GM18868 (cell line): Measurements from ENCODE around the gene TENM4.
"Not testable (repeated sequence)": the region's sequence is repeated elsewhere in the genome, so short reads cannot be mapped to it uniquely, and the experiment has no call there.

ENCODE experiments used
- ATAC-seq: cut with Tn5 transposase; IDR thresholded peaks from one replicate; pipeline ENCODE4 v1.9.1; 2021; ENCODE audit warnings: mild to moderate bottlenecking, moderate library complexity; ENCODE audit not compliant: unreplicated experiment

Gene TENM4

GRCh38 chr11:78642979-78643675 is 797.7 kb downstream of the TENM4 start:
- ATAC-seq = no peak

DNA sequence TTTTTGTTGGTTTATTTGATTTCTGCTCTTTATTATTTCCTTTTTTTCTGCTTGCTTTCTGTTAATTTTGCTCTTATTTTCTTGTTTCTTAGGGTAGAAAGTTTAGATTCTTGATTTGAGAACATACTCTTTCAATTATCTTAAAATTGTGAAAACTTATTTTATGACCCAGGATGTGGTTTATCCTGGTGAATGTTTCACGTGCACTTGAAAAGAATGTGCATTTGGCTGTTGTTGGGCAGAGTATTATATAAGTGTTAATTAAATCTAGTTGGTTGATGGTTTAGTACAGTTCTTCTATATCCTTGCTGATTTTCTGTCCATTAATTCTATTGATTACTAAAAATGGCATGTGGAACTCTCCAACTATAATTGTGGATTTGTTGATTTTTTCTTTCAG is 799.3 kb downstream of the TENM4 start:
- no peak for ATAC-seq

- ATAC-seq = no peak
These were observed 802.0 kb downstream of the TENM4 start for GRCh38 chr11:78638704-78639380.

GRCh38 chr11:78637527-78637926 is 803.3 kb downstream of the TENM4 start:
- ATAC-seq = not testable (repeated sequence)

- ATAC-seq = no peak
These were observed 804.9 kb downstream of the TENM4 start for GRCh38 chr11:78635814-78636506.

- ATAC-seq = no peak
These were observed 807.1 kb downstream of the TENM4 start for GRCh38 chr11:78633516-78634310.

- no peak for ATAC-seq
These were observed 810.1 kb downstream of the TENM4 start for GRCh38 chr11:78630561-78631303.

- no peak for ATAC-seq
These were observed 810.7 kb downstream of the TENM4 start for GRCh38 chr11:78630155-78630554.

DNA sequence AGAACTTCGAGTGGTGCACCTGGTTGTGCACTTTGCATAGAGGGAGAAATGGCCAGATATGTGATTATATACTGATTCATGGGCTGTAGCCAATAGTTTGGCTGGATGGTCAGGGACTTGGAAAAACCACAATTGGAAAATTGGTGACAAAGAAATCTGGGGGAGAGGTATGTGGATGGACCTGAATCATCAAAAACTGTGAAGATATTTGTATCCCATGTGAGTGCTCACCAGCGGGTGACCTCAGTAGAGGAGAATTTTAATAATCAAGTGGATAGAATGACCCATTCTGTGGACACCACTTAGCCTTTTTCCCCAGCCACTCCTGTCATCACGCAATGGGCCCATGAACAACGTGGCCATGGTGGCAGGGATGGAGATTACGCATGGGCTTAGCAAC is 818.2 kb downstream of the TENM4 start:
- no peak for ATAC-seq

DNA sequence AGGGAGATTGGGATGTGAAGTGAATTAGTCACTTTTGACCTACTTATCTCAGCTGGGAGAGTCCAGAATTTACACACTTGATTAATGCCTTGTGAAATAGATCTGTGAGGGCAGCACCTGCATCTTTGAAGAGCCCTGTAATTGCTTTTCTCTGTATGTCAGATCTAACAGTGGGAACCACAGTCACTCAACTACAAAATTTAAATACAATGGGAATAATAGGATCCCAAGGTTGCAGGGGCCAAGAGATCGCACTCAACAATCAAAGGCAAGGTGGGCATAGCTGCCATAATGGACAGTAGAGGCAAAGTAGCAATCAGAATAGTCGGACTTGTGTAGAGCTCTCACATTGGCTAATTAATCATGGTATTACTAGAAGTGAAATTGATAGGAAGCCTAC is 820.7 kb downstream of the TENM4 start:
- no peak for ATAC-seq

DNA sequence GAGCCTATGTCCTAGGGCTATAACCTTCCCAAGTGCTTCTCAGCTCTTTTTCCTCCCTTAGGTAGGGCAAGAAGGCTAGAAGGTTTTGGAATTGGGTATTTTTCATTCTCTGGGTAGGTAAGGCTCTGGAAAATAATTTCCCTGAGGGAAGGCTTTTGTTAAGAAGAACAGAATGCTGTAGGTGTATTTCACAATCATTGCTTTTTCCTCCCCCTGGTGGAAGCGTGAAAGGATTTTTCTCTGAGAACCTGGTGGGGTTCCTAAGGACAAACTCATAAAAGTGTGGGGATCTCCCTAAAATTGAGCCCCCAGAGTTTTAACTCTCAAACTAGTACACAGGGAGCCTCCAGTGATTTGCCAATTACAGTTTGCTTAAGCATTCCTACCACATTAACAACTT is 825.1 kb downstream of the TENM4 start:
- ATAC-seq = no peak

DNA sequence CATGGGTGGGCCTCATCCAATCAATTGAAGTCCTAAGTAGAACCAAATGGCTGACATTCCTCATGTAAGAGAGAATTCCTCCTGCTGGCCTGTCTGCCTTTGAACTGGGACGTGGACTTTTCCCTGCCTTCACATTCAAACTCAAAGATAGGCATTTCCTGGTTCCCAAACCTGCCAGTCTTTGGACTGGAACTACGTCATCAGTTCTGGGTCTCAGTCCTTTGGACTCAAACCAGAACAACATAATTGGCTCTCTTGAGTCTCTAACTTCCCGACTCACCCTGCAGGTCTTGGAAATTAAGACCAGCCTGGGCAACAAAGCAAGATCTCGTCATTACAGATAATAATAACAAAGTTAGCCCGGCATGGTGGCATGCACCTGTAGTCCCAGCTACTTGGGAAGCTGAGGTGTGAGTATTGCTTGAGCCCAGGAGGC is 827.4 kb downstream of the TENM4 start:
- no peak for ATAC-seq

- ATAC-seq = no peak
These were observed 828.0 kb downstream of the TENM4 start for GRCh38 chr11:78612721-78613377.

- not testable (repeated sequence) for ATAC-seq
These were observed 831.5 kb downstream of the TENM4 start for GRCh38 chr11:78609321-78609720.

DNA sequence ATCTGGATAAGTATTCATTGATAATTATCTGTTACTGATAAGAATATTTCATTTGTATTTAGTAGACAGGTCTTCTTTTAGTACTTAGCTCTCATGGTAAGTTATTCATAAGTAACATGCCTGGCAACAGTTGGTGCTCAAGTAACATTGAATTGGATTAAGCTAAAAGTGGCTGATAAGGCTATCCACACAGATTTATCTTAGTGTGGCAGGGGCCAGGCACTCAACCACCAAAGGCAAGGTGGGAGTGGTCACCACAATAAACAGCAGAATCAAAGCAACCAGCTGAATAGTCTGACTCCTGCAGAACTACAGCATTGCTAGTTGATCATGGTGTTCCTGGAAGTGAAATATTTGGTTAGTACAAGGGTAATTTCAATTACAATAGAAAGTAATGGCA is 833.1 kb downstream of the TENM4 start:
- ATAC-seq = no peak

DNA sequence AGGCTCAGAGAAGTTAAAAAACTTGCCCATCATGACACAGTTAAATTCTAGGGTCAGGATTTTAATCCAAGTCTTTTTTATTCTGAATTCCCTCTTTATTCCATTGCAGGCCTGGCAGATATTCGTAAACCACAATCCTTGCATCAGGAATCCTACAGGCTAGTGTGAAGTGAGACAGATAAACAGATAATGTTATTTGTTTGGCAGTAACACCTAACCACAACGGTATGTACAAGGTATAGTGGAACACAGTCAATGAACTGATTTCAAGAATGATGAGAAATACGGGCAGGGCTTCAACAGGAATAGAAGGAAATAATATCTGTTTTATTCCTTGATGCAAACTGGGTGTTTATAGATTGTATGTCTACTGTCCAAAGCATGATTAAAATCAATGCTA is 834.2 kb downstream of the TENM4 start:
- ATAC-seq = no peak

- no peak for ATAC-seq
These were observed 835.5 kb downstream of the TENM4 start for GRCh38 chr11:78605296-78605695.

DNA sequence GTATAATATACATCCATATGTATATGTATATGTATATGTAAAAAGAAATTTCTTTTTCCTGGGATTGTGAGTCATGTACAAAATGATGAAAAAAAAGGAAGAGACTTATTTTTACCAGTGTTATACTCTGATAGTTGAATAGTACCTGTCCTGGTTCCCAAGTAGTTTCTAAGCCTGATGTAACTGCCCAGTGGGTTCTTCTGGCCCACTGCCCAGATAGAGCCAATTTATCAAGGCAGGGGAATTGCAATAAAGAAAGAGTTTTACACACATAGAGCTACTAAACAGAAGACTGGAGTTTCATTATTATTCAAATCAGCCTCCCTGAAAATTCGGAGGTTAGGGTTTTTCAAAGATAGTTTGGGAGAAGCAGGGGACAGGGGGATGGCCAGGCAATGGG is 837.0 kb downstream of the TENM4 start:
- ATAC-seq = no peak
